Measurements from ENCODE around the gene JPH3.

The JPH3 gene

GRCh38 chr16:87664792-87665191, 62.5 kb downstream of the JPH3 start:
- H3K27ac ChIP-seq (ENCODE audit: low read length): no peak overlapping the region
- H3K27me3 ChIP-seq (ENCODE audit: insufficient read depth, low read length): no peaks in the 10 kb centered on the region
- no peaks in the 10 kb centered on the region for H3K36me3 ChIP-seq (ENCODE audit: insufficient read depth, low read depth, low read length)
- H3K4me3 ChIP-seq (ENCODE audit: low read length): no peak overlapping the region
- H3K9ac ChIP-seq (ENCODE audit: low read depth, low read length): no peak overlapping the region
- 0 out of 2 replicates have a peak, but pooled peaks cover 4% of the 10 kb centered on the region for H3K4me1 ChIP-seq (ENCODE audit: insufficient read depth, low read length)
- H3K9me3 ChIP-seq (ENCODE audit: insufficient read depth, low read depth, low read length): no peaks in the 10 kb centered on the region

GRCh38 chr16:87665193-87665592, 62.9 kb downstream of the JPH3 start:
- H3K27ac ChIP-seq (ENCODE audit: low read length): no peak overlapping the region
- H3K36me3 ChIP-seq (ENCODE audit: insufficient read depth, low read depth, low read length): no peaks in the 10 kb centered on the region
- H3K9me3 ChIP-seq (ENCODE audit: insufficient read depth, low read depth, low read length): no peaks in the 10 kb centered on the region
- no peaks in the 10 kb centered on the region for H3K27me3 ChIP-seq (ENCODE audit: insufficient read depth, low read length)
- no peak overlapping the region for H3K4me3 ChIP-seq (ENCODE audit: low read length)
- 0 out of 2 replicates have a peak, but pooled peaks cover 4% of the 10 kb centered on the region for H3K4me1 ChIP-seq (ENCODE audit: insufficient read depth, low read length)
- no peak overlapping the region for H3K9ac ChIP-seq (ENCODE audit: low read depth, low read length)

- no peak overlapping the region for H3K9ac ChIP-seq (ENCODE audit: low read depth, low read length)
- no peaks in the 10 kb centered on the region for H3K9me3 ChIP-seq (ENCODE audit: insufficient read depth, low read depth, low read length)
- H3K27ac ChIP-seq (ENCODE audit: low read length): no peak overlapping the region
- no peaks in the 10 kb centered on the region for H3K27me3 ChIP-seq (ENCODE audit: insufficient read depth, low read length)
- 0 out of 2 replicates have a peak, but pooled peaks cover 3% of the 10 kb centered on the region for H3K4me1 ChIP-seq (ENCODE audit: insufficient read depth, low read length)
- H3K36me3 ChIP-seq (ENCODE audit: insufficient read depth, low read depth, low read length): no peaks in the 10 kb centered on the region
- no peak overlapping the region for H3K4me3 ChIP-seq (ENCODE audit: low read length)
These were observed 64.6 kb downstream of the JPH3 start for GRCh38 chr16:87666919-87667318.

- no peaks in the 10 kb centered on the region for H3K4me1 ChIP-seq (ENCODE audit: insufficient read depth, low read length)
- H3K36me3 ChIP-seq (ENCODE audit: insufficient read depth, low read depth, low read length): no peaks in the 10 kb centered on the region
- no peak overlapping the region for H3K9ac ChIP-seq (ENCODE audit: low read depth, low read length)
- H3K27ac ChIP-seq (ENCODE audit: low read length): no peak overlapping the region
- H3K4me3 ChIP-seq (ENCODE audit: low read length): no peak overlapping the region
- H3K9me3 ChIP-seq (ENCODE audit: insufficient read depth, low read depth, low read length): no peaks in the 10 kb centered on the region
- no peaks in the 10 kb centered on the region for H3K27me3 ChIP-seq (ENCODE audit: insufficient read depth, low read length)
These were observed 65.1 kb downstream of the JPH3 start for GRCh38 chr16:87667443-87667842.

GRCh38 chr16:87667946-87668345, 65.6 kb downstream of the JPH3 start:
- H3K27ac ChIP-seq (ENCODE audit: low read length): no peak overlapping the region
- no peaks in the 10 kb centered on the region for H3K9me3 ChIP-seq (ENCODE audit: insufficient read depth, low read depth, low read length)
- H3K4me1 ChIP-seq (ENCODE audit: insufficient read depth, low read length): no peaks in the 10 kb centered on the region
- no peak overlapping the region for H3K9ac ChIP-seq (ENCODE audit: low read depth, low read length)
- no peak overlapping the region for H3K4me3 ChIP-seq (ENCODE audit: low read length)
- no peaks in the 10 kb centered on the region for H3K27me3 ChIP-seq (ENCODE audit: insufficient read depth, low read length)
- H3K36me3 ChIP-seq (ENCODE audit: insufficient read depth, low read depth, low read length): no peaks in the 10 kb centered on the region

GRCh38 chr16:87669672-87670071, 67.4 kb downstream of the JPH3 start:
- no peaks in the 10 kb centered on the region for H3K27me3 ChIP-seq (ENCODE audit: insufficient read depth, low read length)
- no peaks in the 10 kb centered on the region for H3K9me3 ChIP-seq (ENCODE audit: insufficient read depth, low read depth, low read length)
- H3K27ac ChIP-seq (ENCODE audit: low read length): no peak overlapping the region
- no peaks in the 10 kb centered on the region for H3K36me3 ChIP-seq (ENCODE audit: insufficient read depth, low read depth, low read length)
- H3K9ac ChIP-seq (ENCODE audit: low read depth, low read length): no peak overlapping the region
- no peak overlapping the region for H3K4me3 ChIP-seq (ENCODE audit: low read length)
- H3K4me1 ChIP-seq (ENCODE audit: insufficient read depth, low read length): no peaks in the 10 kb centered on the region

GRCh38 chr16:87671221-87671620, 68.9 kb downstream of the JPH3 start:
- H3K9me3 ChIP-seq (ENCODE audit: insufficient read depth, low read depth, low read length): no peaks in the 10 kb centered on the region
- no peaks in the 10 kb centered on the region for H3K36me3 ChIP-seq (ENCODE audit: insufficient read depth, low read depth, low read length)
- no peak overlapping the region for H3K9ac ChIP-seq (ENCODE audit: low read depth, low read length)
- no peak overlapping the region for H3K27ac ChIP-seq (ENCODE audit: low read length)
- no peak overlapping the region for H3K4me3 ChIP-seq (ENCODE audit: low read length)
- no peaks in the 10 kb centered on the region; the same call in 1 of the 2 replicates for H3K4me1 ChIP-seq (ENCODE audit: insufficient read depth, low read length)
- H3K27me3 ChIP-seq (ENCODE audit: insufficient read depth, low read length): no peaks in the 10 kb centered on the region

GRCh38 chr16:87671715-87672270, 69.5 kb downstream of the JPH3 start:
- no peaks in the 10 kb centered on the region for H3K27me3 ChIP-seq (ENCODE audit: insufficient read depth, low read length)

GRCh38 chr16:87674419-87674818, 72.1 kb downstream of the JPH3 start:
- no peaks in the 10 kb centered on the region; the same call in 1 of the 2 replicates for H3K4me1 ChIP-seq (ENCODE audit: insufficient read depth, low read length)
- no peaks in the 10 kb centered on the region for H3K36me3 ChIP-seq (ENCODE audit: insufficient read depth, low read depth, low read length)
- no peak overlapping the region for H3K27ac ChIP-seq (ENCODE audit: low read length)
- no peaks in the 10 kb centered on the region for H3K27me3 ChIP-seq (ENCODE audit: insufficient read depth, low read length)
- H3K9me3 ChIP-seq (ENCODE audit: insufficient read depth, low read depth, low read length): no peaks in the 10 kb centered on the region
- no peak overlapping the region for H3K9ac ChIP-seq (ENCODE audit: low read depth, low read length)
- no peak overlapping the region for H3K4me3 ChIP-seq (ENCODE audit: low read length)

More at GRCh38 chr16:87671715-87672270, 69.5 kb downstream of the JPH3 start:
- no peak overlapping the region for H3K9ac ChIP-seq (ENCODE audit: low read depth, low read length)
- no peaks in the 10 kb centered on the region for H3K36me3 ChIP-seq (ENCODE audit: insufficient read depth, low read depth, low read length)
- H3K9me3 ChIP-seq (ENCODE audit: insufficient read depth, low read depth, low read length): no peaks in the 10 kb centered on the region
- no peaks in the 10 kb centered on the region; the same call in 1 of the 2 replicates for H3K4me1 ChIP-seq (ENCODE audit: insufficient read depth, low read length)
- no peak overlapping the region for H3K4me3 ChIP-seq (ENCODE audit: low read length)
- no peak overlapping the region for H3K27ac ChIP-seq (ENCODE audit: low read length)

- Histone ChIP-seq H3K36me3 (ENCODE audit: insufficient read depth, low read depth, low read length) (no peaks in the 10 kb centered on the region), H3K27ac (ENCODE audit: low read length) (no peak overlapping the region), H3K4me1 (ENCODE audit: insufficient read depth, low read length) (no peaks in the 10 kb centered on the region; the same call in 1 of the 2 replicates), H3K9me3 (ENCODE audit: insufficient read depth, low read depth, low read length) (no peaks in the 10 kb centered on the region), H3K27me3 (ENCODE audit: insufficient read depth, low read length) (no peaks in the 10 kb centered on the region), H3K4me3 (ENCODE audit: low read length) (no peak overlapping the region), H3K9ac (ENCODE audit: low read depth, low read length) (no peak overlapping the region)
These were observed 72.9 kb downstream of the JPH3 start for GRCh38 chr16:87675111-87675719.

GRCh38 chr16:87677830-87678229, 75.5 kb downstream of the JPH3 start:
- Histone ChIP-seq H3K4me3 (ENCODE audit: low read length) (no peak overlapping the region), H3K4me1 (ENCODE audit: insufficient read depth, low read length) (no peaks in the 10 kb centered on the region; the same call in 1 of the 2 replicates), H3K9me3 (ENCODE audit: insufficient read depth, low read depth, low read length) (no peaks in the 10 kb centered on the region), H3K27me3 (ENCODE audit: insufficient read depth, low read length) (no peaks in the 10 kb centered on the region), H3K36me3 (ENCODE audit: insufficient read depth, low read depth, low read length) (no peaks in the 10 kb centered on the region), H3K9ac (ENCODE audit: low read depth, low read length) (no peak overlapping the region), H3K27ac (ENCODE audit: low read length) (no peak overlapping the region)

GRCh38 chr16:87678618-87679017, 76.3 kb downstream of the JPH3 start:
- Histone ChIP-seq H3K9ac (ENCODE audit: low read depth, low read length) (no peak overlapping the region), H3K27ac (ENCODE audit: low read length) (no peak overlapping the region), H3K27me3 (ENCODE audit: insufficient read depth, low read length) (no peaks in the 10 kb centered on the region), H3K4me1 (ENCODE audit: insufficient read depth, low read length) (no peaks in the 10 kb centered on the region; the same call in 1 of the 2 replicates), H3K9me3 (ENCODE audit: insufficient read depth, low read depth, low read length) (no peaks in the 10 kb centered on the region), H3K4me3 (ENCODE audit: low read length) (no peak overlapping the region), H3K36me3 (ENCODE audit: insufficient read depth, low read depth, low read length) (no peaks in the 10 kb centered on the region)

All from iPS-20b (cell line).